WTC11 (cell line): Measurements from ENCODE around the gene TYSND1. TPM values are rescaled to one million over a fixed set of nuclear protein-coding genes. Genes with fewer than 3 reads are reported as not detected.

Source experiments
- ATAC-seq: fragments of 200-7000 bp; cut with Tn5 transposase; 2 replicates; pipeline ENCODE4 v1.10.0; 2021; ENCODE audit warnings: mild to moderate bottlenecking, moderate library complexity
- CTCF ChIA-PET: fragments of 300-600 bp; sonication (Branson Sonifier 250); formaldehyde crosslinking; loops from one replicate; lab custom pipeline; 2021; ENCODE audit warnings: antibody characterized with exemption; lab: Charles Lee
- POLR2A ChIA-PET: fragments of 350-600 bp; sonication (Branson Sonifier 250); formaldehyde crosslinking; loops from one replicate; lab custom pipeline; 2021; ENCODE audit warnings: antibody characterized with exemption; lab: Charles Lee
- DNase-seq: peaks from one replicate; pipeline ENCODE4 v3.0.0; 2021; ENCODE audit warnings: low spot score
- H3K27ac Mint-ChIP-seq: 2 replicates; pipeline ENCODE4 v1.8.0; 2021; ENCODE audit warnings: mixed read lengths
- H3K27me3 Mint-ChIP-seq: 2 replicates; pipeline ENCODE4 v1.8.0; 2021; ENCODE audit warnings: low read depth, mild to moderate bottlenecking, moderate library complexity, mixed read lengths
- H3K36me3 Mint-ChIP-seq: 2 replicates; pipeline ENCODE4 v1.8.0; 2021; ENCODE audit warnings: mixed read lengths
- H3K4me1 Mint-ChIP-seq: 2 replicates; pipeline ENCODE4 v1.8.0; 2022; ENCODE audit warnings: mixed read lengths
- H3K4me3 Mint-ChIP-seq: 2 replicates; pipeline ENCODE4 v1.8.0; 2021; ENCODE audit warnings: mild to moderate bottlenecking, moderate library complexity, mixed read lengths
- H3K9me3 Mint-ChIP-seq: 2 replicates; pipeline ENCODE4 v1.8.0; 2021; ENCODE audit warnings: mixed read lengths
- ARID4B ChIP-seq: sonication (generic); formaldehyde crosslinking; IDR thresholded peaks from 2 replicates; pipeline ENCODE4 v1.8.0; 2023; ENCODE audit warnings: missing genetic modification reagents, mild to moderate bottlenecking, borderline replicate concordance
- CDX4 ChIP-seq: fragments of 250-450 bp; sonication (Bioruptor Pico); IDR thresholded peaks from 2 replicates; pipeline ENCODE4 v1.9.0; 2021; ENCODE audit warnings: moderate library complexity, mild to moderate bottlenecking, inconsistent platforms, borderline replicate concordance
- ELF4 ChIP-seq: sonication (generic); formaldehyde crosslinking; IDR thresholded peaks from 2 replicates; pipeline ENCODE4 v1.8.1; 2022; ENCODE audit warnings: low read depth, mild to moderate bottlenecking, moderate library complexity, missing genetic modification reagents
- EMX1 ChIP-seq: fragments of 250-450 bp; sonication (Bioruptor Pico); IDR thresholded peaks from 2 replicates; pipeline ENCODE4 v1.8.0; 2021; ENCODE audit warnings: mild to moderate bottlenecking
- ETV6 ChIP-seq: sonication (generic); formaldehyde crosslinking; IDR thresholded peaks from 2 replicates; pipeline ENCODE4 v1.8.1; 2022; ENCODE audit warnings: mild to moderate bottlenecking, missing genetic modification reagents
- FOXP1 ChIP-seq: sonication (generic); formaldehyde crosslinking; IDR thresholded peaks from 2 replicates; pipeline ENCODE4 v1.8.0; 2022; ENCODE audit warnings: missing genetic modification reagents, mild to moderate bottlenecking, moderate library complexity, borderline replicate concordance
- JAZF1 ChIP-seq: fragments of 250-450 bp; sonication (Bioruptor Pico); IDR thresholded peaks from 2 replicates; pipeline ENCODE4 v1.9.0; 2021; ENCODE audit warnings: moderate library complexity, mild to moderate bottlenecking, inconsistent platforms
- MYBL2 ChIP-seq: sonication (generic); formaldehyde crosslinking; IDR thresholded peaks from 2 replicates; pipeline ENCODE4 v1.8.1; 2023; ENCODE audit warnings: mild to moderate bottlenecking, moderate library complexity, missing genetic modification reagents
- NFYB ChIP-seq: sonication (generic); formaldehyde crosslinking; conservative IDR thresholded peaks from 2 replicates; pipeline ENCODE4 v1.8.0; 2022; ENCODE audit warnings: low read depth, missing genetic modification reagents
- PREB ChIP-seq: sonication (generic); formaldehyde crosslinking; IDR thresholded peaks from 2 replicates; pipeline ENCODE4 v1.8.1; 2022; ENCODE audit warnings: mild to moderate bottlenecking, missing genetic modification reagents, moderate library complexity, borderline replicate concordance
- RORB ChIP-seq: fragments of 250-450 bp; sonication (Bioruptor Pico); IDR thresholded peaks from 2 replicates; pipeline ENCODE4 v1.9.0; 2021; ENCODE audit warnings: mild to moderate bottlenecking
- SP1 ChIP-seq: sonication (generic); formaldehyde crosslinking; conservative IDR thresholded peaks from 2 replicates; pipeline ENCODE4 v1.8.1; 2022; ENCODE audit warnings: missing genetic modification reagents
- STAT6 ChIP-seq: sonication (generic); formaldehyde crosslinking; conservative IDR thresholded peaks from 2 replicates; pipeline ENCODE4 v1.8.1; 2023; ENCODE audit warnings: mild to moderate bottlenecking, low read depth, missing genetic modification reagents, moderate library complexity
- ZNF281 ChIP-seq: sonication (generic); formaldehyde crosslinking; IDR thresholded peaks from 2 replicates; pipeline ENCODE4 v1.8.0; 2023; ENCODE audit warnings: mild to moderate bottlenecking, missing genetic modification reagents
- ZNF416 ChIP-seq: fragments of 250-450 bp; sonication (Bioruptor Pico); IDR thresholded peaks from 2 replicates; pipeline ENCODE4 v1.9.0; 2021; ENCODE audit warnings: mild to moderate bottlenecking, inconsistent platforms
- total RNA-seq: library from RNA; stranded (reverse); gene quantifications from 3 replicates; pipeline ENCODE4 v1.2.3, GENCODE V29; 2021
- TF ChIP-seq, protein P1 (sequence below): sonication (generic); formaldehyde crosslinking; IDR thresholded peaks from 2 replicates; pipeline ENCODE4 v1.8.0; 2022; ENCODE audit warnings: missing genetic modification reagents
- TF ChIP-seq, protein P2 (sequence below): sonication (generic); formaldehyde crosslinking; IDR thresholded peaks from 2 replicates; pipeline ENCODE4 v1.8.1; 2023; ENCODE audit warnings: mild to moderate bottlenecking, moderate library complexity, missing genetic modification reagents
- TF ChIP-seq, protein P3 (sequence below): sonication (generic); formaldehyde crosslinking; IDR thresholded peaks from 2 replicates; pipeline ENCODE4 v1.8.1; 2022; ENCODE audit warnings: mild to moderate bottlenecking, moderate library complexity, missing genetic modification reagents

Gene TYSND1
- total RNA-seq, 1 experiment from 2014 or later, result 18.9 TPM

DNA sequence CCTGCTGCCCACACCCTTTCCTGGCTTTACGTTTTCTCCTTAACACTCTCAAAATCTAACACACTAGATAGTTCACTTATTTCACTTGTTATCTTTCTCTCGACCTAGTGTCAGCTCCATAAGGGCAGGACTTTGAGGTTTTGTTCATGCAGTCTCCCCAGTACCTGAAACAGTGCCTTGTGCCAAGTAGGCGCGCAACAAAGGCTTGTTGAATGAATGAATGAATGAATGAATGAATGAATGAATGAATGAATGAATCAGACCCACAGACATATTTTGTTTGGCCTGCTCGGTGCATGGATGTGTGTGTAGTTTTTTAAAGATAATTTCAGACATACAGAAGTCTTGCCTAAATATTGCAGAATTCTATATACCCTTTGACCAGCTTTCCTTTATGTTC lies 6.2 kb downstream of the TYSND1 start (continued):
- TF ChIP-seq, protein P1, sequence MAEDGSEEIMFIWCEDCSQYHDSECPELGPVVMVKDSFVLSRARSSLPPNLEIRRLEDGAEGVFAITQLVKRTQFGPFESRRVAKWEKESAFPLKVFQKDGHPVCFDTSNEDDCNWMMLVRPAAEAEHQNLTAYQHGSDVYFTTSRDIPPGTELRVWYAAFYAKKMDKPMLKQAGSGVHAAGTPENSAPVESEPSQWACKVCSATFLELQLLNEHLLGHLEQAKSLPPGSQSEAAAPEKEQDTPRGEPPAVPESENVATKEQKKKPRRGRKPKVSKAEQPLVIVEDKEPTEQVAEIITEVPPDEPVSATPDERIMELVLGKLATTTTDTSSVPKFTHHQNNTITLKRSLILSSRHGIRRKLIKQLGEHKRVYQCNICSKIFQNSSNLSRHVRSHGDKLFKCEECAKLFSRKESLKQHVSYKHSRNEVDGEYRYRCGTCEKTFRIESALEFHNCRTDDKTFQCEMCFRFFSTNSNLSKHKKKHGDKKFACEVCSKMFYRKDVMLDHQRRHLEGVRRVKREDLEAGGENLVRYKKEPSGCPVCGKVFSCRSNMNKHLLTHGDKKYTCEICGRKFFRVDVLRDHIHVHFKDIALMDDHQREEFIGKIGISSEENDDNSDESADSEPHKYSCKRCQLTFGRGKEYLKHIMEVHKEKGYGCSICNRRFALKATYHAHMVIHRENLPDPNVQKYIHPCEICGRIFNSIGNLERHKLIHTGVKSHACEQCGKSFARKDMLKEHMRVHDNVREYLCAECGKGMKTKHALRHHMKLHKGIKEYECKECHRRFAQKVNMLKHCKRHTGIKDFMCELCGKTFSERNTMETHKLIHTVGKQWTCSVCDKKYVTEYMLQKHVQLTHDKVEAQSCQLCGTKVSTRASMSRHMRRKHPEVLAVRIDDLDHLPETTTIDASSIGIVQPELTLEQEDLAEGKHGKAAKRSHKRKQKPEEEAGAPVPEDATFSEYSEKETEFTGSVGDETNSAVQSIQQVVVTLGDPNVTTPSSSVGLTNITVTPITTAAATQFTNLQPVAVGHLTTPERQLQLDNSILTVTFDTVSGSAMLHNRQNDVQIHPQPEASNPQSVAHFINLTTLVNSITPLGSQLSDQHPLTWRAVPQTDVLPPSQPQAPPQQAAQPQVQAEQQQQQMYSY, result no peak
- TF ChIP-seq JAZF1 (CRISPR knock-in tag) (no peak), CDX4 (CRISPR knock-in tag) (no peak), EMX1 (no peak), PREB (CRISPR knock-in tag) (no peak), ARID4B (CRISPR knock-in tag) (no peak), FOXP1 (no peak), ELF4 (no peak), STAT6 (CRISPR knock-in tag) (no peak), ETV6 (CRISPR knock-in tag) (no peak)

DNA sequence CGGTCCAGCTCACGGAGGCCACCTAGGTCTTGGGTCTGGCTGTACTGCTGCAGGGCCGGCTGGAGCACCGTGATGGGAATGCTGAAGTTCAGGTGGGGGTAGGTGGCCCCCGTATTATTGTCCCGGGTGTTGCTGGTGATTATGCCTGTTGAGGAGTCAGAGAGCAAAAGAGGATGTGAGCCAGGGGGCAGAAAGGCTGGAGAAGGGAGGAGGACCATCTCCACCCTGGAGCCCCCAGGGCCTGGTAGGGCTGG lies 6.6 kb downstream of the TYSND1 start:
- no peak overlapping the region for H3K27ac Mint-ChIP-seq
- POLR2A ChIA-PET, result interaction anchor here (0.9 kb wide), 1 partner anchor 17 kb away, joined by 3 read pairs; no protein-coding TSS in a partner anchor
- H3K36me3 Mint-ChIP-seq, result no peaks in the 10 kb centered on the region
- peaks cover 11% of the 10 kb centered on the region for H3K4me1 Mint-ChIP-seq
- ATAC-seq (no peak), DNase-seq (no peak)
- H3K27me3 Mint-ChIP-seq, result no peaks in the 10 kb centered on the region
- H3K4me3 Mint-ChIP-seq, result no peak overlapping the region
- H3K9me3 Mint-ChIP-seq, result no peaks in the 10 kb centered on the region
- CTCF ChIA-PET, result interaction anchor here (0.7 to 0.9 kb wide), 3 partner anchors 24 to 125 kb away, joined by 3 read pairs; no protein-coding TSS in a partner anchor
- no peak for TF ChIP-seq NFYB (CRISPR knock-in tag)
- no peak for TF ChIP-seq ZNF416 (CRISPR knock-in tag)
- no peak for TF ChIP-seq MYBL2 (CRISPR knock-in tag)
- TF ChIP-seq ZNF281, result no peak
- TF ChIP-seq, protein P2, sequence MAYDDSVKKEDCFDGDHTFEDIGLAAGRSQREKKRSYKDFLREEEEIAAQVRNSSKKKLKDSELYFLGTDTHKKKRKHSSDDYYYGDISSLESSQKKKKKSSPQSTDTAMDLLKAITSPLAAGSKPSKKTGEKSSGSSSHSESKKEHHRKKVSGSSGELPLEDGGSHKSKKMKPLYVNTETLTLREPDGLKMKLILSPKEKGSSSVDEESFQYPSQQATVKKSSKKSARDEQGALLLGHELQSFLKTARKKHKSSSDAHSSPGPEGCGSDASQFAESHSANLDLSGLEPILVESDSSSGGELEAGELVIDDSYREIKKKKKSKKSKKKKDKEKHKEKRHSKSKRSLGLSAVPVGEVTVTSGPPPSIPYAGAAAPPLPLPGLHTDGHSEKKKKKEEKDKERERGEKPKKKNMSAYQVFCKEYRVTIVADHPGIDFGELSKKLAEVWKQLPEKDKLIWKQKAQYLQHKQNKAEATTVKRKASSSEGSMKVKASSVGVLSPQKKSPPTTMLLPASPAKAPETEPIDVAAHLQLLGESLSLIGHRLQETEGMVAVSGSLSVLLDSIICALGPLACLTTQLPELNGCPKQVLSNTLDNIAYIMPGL (CRISPR knock-in tag), result no peak
- TF ChIP-seq, protein P3, sequence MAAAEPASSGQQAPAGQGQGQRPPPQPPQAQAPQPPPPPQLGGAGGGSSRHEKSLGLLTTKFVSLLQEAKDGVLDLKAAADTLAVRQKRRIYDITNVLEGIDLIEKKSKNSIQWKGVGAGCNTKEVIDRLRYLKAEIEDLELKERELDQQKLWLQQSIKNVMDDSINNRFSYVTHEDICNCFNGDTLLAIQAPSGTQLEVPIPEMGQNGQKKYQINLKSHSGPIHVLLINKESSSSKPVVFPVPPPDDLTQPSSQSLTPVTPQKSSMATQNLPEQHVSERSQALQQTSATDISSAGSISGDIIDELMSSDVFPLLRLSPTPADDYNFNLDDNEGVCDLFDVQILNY (CRISPR knock-in tag), result no peak
- TF ChIP-seq SP1 (CRISPR knock-in tag), result no peak
- no peak for TF ChIP-seq RORB (CRISPR knock-in tag)
